ENCODE measurements around the gene RASGRP4.

Gene RASGRP4

DNA sequence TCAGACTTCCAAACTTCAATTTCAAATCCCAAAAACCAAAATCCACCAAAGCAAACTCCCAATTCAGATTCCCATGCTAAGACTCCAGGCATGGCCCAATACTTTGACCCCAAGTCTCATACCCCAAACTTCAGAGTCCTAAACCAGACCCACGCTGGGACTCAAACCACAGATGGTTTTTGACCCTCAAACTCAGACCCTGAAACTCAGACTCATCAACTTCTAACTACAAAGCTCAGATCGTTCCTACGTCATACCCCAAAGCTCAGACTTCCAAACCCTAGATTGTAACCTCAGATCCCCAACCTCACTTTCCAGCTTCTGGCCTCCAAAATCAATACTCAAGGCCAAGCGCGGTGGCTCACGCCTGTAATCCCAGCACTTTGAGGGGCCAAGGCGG is 19.3 kb upstream of the RASGRP4 start:
- TF ChIP-seq REST (IDR thresholded peaks at IDR 0.05; ENCODE audit: insufficient replicate concordance, low read depth) (no peak), CTCF (IDR thresholded peaks at IDR 0.05; ENCODE audit: insufficient read depth, low read length) (no peak), SPI1 (IDR thresholded peaks at IDR 0.05; ENCODE audit: borderline replicate concordance, low read depth) (no peak)
- no peak for DNase-seq (ENCODE audit: low read depth in 1 of 2, low spot score in 1 of 2)
- Histone ChIP-seq H3K27ac (replicated peaks) (no peak overlapping the region), H3K4me3 (replicated peaks; ENCODE audit: insufficient read depth, low read length) (no peak overlapping the region), H3K27me3 (ENCODE audit: insufficient read depth, poor library complexity, severe bottlenecking) (no peaks in the 10 kb centered on the region)

- no peak for TF ChIP-seq REST (IDR thresholded peaks at IDR 0.05; ENCODE audit: insufficient replicate concordance, low read depth)
- no peak for TF ChIP-seq SPI1 (IDR thresholded peaks at IDR 0.05; ENCODE audit: borderline replicate concordance, low read depth)
- Histone ChIP-seq H3K27me3 (ENCODE audit: insufficient read depth, poor library complexity, severe bottlenecking) (no peaks in the 10 kb centered on the region), H3K27ac (replicated peaks) (no peak overlapping the region), H3K4me3 (replicated peaks; ENCODE audit: insufficient read depth, low read length) (no peak overlapping the region)
- DNase-seq (ENCODE audit: low read depth in 1 of 2, low spot score in 1 of 2) = no peak
Observed at GRCh38 chr19:38444026-38444425, 18.0 kb upstream of the RASGRP4 start.

DNA sequence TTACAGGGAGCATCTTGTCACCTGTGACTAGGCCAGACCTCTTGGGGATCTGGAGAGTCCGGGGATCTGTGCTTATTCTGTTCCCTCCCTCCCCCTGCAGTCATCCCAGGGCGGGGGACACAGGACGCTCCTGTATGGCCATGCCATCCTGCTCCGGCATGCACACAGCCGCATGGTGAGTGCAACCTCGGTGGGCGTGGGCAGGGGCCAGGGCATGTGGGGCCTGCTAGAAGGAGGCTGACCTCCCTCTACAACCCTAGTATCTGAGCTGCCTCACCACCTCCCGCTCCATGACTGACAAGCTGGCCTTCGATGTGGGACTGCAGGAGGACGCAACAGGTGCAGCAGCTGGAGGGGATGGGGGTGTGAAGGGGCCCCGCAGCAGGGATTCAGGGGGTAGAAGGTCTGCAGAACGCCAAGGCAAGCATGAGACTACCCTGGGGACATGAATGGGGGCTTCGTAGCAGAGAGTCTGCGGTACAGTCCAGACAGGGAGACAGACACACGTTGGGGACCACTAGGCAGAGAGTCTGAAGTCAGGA is 17.5 kb upstream of the RASGRP4 start:
- TF ChIP-seq SPI1 (IDR thresholded peaks at IDR 0.05; ENCODE audit: borderline replicate concordance, low read depth) (no peak), GABPA (IDR thresholded peaks at IDR 0.05; ENCODE audit: low read depth) (no peak), REST (IDR thresholded peaks at IDR 0.05; ENCODE audit: insufficient replicate concordance, low read depth) (no peak), POLR2AphosphoS5 (IDR thresholded peaks at IDR 0.05; ENCODE audit: low read depth) (no peak), CTCF (IDR thresholded peaks at IDR 0.05; ENCODE audit: insufficient read depth, low read length) (no peak)
- DNase-seq (ENCODE audit: low read depth in 1 of 2, low spot score in 1 of 2) = no peak
- Histone ChIP-seq H3K27ac (replicated peaks) (no peak overlapping the region), H3K27me3 (ENCODE audit: insufficient read depth, poor library complexity, severe bottlenecking) (no peaks in the 10 kb centered on the region), H3K4me3 (replicated peaks; ENCODE audit: insufficient read depth, low read length) (no peak overlapping the region)

GRCh38 chr19:38442736-38443135 is 16.7 kb upstream of the RASGRP4 start:
- no peaks in the 10 kb centered on the region for H3K27me3 ChIP-seq (ENCODE audit: insufficient read depth, poor library complexity, severe bottlenecking)
- H3K4me3 ChIP-seq (replicated peaks; ENCODE audit: insufficient read depth, low read length) = no peak overlapping the region
- no peak for DNase-seq (ENCODE audit: low read depth in 1 of 2, low spot score in 1 of 2)
- TF ChIP-seq SPI1 (IDR thresholded peaks at IDR 0.05; ENCODE audit: borderline replicate concordance, low read depth) = no peak
- TF ChIP-seq REST (IDR thresholded peaks at IDR 0.05; ENCODE audit: insufficient replicate concordance, low read depth) = no peak
- no peak overlapping the region for H3K27ac ChIP-seq (replicated peaks)
